ENCODE data around the gene ZNF521. TPM values are rescaled to one million over a fixed set of nuclear protein-coding genes. Genes with fewer than 3 reads are reported as not detected.

ZNF521 gene
- total and polyA plus RNA-seq, 4 donors, result 0.50 to 3.7 (median 1.5) TPM

DNA sequence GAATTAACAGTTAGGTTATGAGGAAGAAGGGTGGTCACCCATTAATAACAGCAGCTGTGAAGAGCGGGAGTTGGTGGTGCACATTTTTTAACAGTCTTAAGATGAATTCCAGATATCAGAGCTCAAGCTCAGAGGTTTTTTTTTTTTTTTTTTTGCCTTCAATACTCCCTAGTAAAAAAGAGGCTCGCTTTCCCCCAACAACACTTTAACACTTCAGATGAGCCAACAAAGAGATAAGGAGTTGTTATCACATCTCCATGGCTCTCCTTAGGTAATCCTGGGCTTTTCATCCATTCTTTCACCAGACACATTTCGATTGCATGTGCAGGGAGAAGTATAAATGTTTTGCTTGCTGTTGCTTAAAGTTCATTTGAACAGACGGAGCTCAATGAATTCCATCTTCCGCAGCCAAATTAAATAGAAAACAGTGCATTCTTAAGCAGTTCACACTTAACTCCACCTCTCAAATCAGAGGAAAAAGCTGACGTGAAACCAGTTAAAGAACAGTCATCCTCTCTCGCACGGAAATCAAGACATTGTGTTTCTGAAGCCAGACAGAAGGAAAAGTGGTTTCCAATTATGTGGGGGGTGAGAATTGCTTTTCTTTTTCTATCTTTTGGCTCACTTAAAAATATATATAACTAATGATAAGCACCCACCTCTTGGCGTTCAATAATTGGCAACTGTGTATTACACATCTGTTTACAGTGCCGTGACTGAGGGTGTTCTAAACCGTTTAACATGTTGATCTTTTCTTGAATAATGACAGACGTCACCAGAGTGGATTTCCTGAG is 118.2 kb downstream of the ZNF521 start:
- TF ChIP-seq, protein P1, sequence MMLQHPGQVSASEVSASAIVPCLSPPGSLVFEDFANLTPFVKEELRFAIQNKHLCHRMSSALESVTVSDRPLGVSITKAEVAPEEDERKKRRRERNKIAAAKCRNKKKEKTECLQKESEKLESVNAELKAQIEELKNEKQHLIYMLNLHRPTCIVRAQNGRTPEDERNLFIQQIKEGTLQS (IDR thresholded peaks at IDR 0.05), result no peak
- TF ChIP-seq, protein P2, sequence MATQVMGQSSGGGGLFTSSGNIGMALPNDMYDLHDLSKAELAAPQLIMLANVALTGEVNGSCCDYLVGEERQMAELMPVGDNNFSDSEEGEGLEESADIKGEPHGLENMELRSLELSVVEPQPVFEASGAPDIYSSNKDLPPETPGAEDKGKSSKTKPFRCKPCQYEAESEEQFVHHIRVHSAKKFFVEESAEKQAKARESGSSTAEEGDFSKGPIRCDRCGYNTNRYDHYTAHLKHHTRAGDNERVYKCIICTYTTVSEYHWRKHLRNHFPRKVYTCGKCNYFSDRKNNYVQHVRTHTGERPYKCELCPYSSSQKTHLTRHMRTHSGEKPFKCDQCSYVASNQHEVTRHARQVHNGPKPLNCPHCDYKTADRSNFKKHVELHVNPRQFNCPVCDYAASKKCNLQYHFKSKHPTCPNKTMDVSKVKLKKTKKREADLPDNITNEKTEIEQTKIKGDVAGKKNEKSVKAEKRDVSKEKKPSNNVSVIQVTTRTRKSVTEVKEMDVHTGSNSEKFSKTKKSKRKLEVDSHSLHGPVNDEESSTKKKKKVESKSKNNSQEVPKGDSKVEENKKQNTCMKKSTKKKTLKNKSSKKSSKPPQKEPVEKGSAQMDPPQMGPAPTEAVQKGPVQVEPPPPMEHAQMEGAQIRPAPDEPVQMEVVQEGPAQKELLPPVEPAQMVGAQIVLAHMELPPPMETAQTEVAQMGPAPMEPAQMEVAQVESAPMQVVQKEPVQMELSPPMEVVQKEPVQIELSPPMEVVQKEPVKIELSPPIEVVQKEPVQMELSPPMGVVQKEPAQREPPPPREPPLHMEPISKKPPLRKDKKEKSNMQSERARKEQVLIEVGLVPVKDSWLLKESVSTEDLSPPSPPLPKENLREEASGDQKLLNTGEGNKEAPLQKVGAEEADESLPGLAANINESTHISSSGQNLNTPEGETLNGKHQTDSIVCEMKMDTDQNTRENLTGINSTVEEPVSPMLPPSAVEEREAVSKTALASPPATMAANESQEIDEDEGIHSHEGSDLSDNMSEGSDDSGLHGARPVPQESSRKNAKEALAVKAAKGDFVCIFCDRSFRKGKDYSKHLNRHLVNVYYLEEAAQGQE (IDR thresholded peaks at IDR 0.05), result no peak
- TF ChIP-seq GABPA (IDR thresholded peaks at IDR 0.05 in 1 of 2, conservative IDR thresholded peaks at IDR 0.05 in 1 of 2) (no peak), YY1 (IDR thresholded peaks at IDR 0.05) (no peak), FOXA2 (IDR thresholded peaks at IDR 0.05) (no peak), HNF4A (conservative IDR thresholded peaks at IDR 0.05) (no peak)
- TF ChIP-seq, protein P3, sequence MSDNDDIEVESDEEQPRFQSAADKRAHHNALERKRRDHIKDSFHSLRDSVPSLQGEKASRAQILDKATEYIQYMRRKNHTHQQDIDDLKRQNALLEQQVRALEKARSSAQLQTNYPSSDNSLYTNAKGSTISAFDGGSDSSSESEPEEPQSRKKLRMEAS (IDR thresholded peaks at IDR 0.05), result no peak
- TF ChIP-seq, protein P4, sequence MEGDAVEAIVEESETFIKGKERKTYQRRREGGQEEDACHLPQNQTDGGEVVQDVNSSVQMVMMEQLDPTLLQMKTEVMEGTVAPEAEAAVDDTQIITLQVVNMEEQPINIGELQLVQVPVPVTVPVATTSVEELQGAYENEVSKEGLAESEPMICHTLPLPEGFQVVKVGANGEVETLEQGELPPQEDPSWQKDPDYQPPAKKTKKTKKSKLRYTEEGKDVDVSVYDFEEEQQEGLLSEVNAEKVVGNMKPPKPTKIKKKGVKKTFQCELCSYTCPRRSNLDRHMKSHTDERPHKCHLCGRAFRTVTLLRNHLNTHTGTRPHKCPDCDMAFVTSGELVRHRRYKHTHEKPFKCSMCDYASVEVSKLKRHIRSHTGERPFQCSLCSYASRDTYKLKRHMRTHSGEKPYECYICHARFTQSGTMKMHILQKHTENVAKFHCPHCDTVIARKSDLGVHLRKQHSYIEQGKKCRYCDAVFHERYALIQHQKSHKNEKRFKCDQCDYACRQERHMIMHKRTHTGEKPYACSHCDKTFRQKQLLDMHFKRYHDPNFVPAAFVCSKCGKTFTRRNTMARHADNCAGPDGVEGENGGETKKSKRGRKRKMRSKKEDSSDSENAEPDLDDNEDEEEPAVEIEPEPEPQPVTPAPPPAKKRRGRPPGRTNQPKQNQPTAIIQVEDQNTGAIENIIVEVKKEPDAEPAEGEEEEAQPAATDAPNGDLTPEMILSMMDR (IDR thresholded peaks at IDR 0.05; ENCODE audit: low read depth, low read length, missing input control), result no peak
- DNase-seq (ENCODE audit: low spot score), result no peak
- WGBS, result 18% methylated on average over 12 of the region's 12 CpGs
- Histone ChIP-seq H3K9ac (ENCODE audit: low read depth in 1 of 2, low read length in 2 of 2) (peak overlapping the region in 1 of 2 donors; percentile 20), H3K36me3 (ENCODE audit: control insufficient read depth in 4 of 4, insufficient read depth in 3 of 4, low read depth in 1 of 4, low read length in 3 of 4) (no peaks in the 10 kb centered on the region), H3K27me3 (ENCODE audit: control insufficient read depth in 4 of 4, insufficient read depth in 4 of 4, low read length in 3 of 4) (peaks cover 0 to 2% (median 0%) of the 10 kb centered on the region in 4 donors), H3K27ac (ENCODE audit: low read depth in 1 of 2, low read length in 2 of 2) (no peak overlapping the region), H3K4me3 (ENCODE audit: low read depth in 1 of 3, low read length in 3 of 3) (no peak overlapping the region), H3K4me1 (ENCODE audit: control insufficient read depth in 4 of 4, insufficient read depth in 4 of 4, low read length in 3 of 4) (no peaks in the 10 kb centered on the region), H3K9me3 (ENCODE audit: control insufficient read depth in 4 of 4, low read length in 3 of 4) (no peaks in the 10 kb centered on the region)

DNA sequence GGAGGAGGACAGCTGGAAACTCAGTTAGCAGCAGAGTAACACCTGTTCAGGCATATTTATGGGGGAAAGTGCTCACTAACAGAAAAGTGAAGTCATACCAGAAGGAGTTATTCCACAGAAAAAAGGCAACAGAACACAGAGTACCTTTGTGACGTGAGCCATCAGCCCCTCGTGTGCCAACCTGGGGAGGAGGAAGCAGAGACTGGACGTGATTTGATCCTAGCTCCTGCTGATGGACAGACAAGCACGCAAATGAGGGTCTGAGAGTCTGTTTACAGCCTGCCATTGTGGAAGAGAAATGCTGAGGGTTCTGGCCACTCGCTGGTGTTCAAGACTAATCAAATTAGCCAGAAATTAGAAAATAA is 120.7 kb downstream of the ZNF521 start:
- Histone ChIP-seq H3K9ac (ENCODE audit: low read depth in 1 of 2, low read length in 2 of 2) (no peak overlapping the region), H3K4me1 (ENCODE audit: control insufficient read depth in 4 of 4, insufficient read depth in 4 of 4, low read length in 3 of 4) (no peaks in the 10 kb centered on the region), H3K9me3 (ENCODE audit: control insufficient read depth in 4 of 4, low read length in 3 of 4) (peaks cover 0 to 3% (median 0%) of the 10 kb centered on the region in 4 donors), H3K36me3 (ENCODE audit: control insufficient read depth in 4 of 4, insufficient read depth in 3 of 4, low read depth in 1 of 4, low read length in 3 of 4) (no peaks in the 10 kb centered on the region), H3K27me3 (ENCODE audit: control insufficient read depth in 4 of 4, insufficient read depth in 4 of 4, low read length in 3 of 4) (peaks cover 0 to 2% (median 0%) of the 10 kb centered on the region in 4 donors), H3K27ac (ENCODE audit: low read depth in 1 of 2, low read length in 2 of 2) (peak overlapping the region; percentile 30 to 54), H3K4me3 (ENCODE audit: low read depth in 1 of 3, low read length in 3 of 3) (no peak overlapping the region)
- DNase-seq (ENCODE audit: low spot score), result no peak
- TF ChIP-seq FOXA1 (IDR thresholded peaks at IDR 0.05) (no peak), GABPA (IDR thresholded peaks at IDR 0.05 in 1 of 2, conservative IDR thresholded peaks at IDR 0.05 in 1 of 2) (no peak), NR2F2 (IDR thresholded peaks at IDR 0.05) (no peak), RAD21 (IDR thresholded peaks at IDR 0.05) (no peak), HNF4A (conservative IDR thresholded peaks at IDR 0.05) (no peak), FOXA2 (IDR thresholded peaks at IDR 0.05) (no peak), SP1 (IDR thresholded peaks at IDR 0.05) (no peak)
- TF ChIP-seq, protein P5, sequence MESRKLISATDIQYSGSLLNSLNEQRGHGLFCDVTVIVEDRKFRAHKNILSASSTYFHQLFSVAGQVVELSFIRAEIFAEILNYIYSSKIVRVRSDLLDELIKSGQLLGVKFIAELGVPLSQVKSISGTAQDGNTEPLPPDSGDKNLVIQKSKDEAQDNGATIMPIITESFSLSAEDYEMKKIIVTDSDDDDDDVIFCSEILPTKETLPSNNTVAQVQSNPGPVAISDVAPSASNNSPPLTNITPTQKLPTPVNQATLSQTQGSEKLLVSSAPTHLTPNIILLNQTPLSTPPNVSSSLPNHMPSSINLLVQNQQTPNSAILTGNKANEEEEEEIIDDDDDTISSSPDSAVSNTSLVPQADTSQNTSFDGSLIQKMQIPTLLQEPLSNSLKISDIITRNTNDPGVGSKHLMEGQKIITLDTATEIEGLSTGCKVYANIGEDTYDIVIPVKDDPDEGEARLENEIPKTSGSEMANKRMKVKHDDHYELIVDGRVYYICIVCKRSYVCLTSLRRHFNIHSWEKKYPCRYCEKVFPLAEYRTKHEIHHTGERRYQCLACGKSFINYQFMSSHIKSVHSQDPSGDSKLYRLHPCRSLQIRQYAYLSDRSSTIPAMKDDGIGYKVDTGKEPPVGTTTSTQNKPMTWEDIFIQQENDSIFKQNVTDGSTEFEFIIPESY (IDR thresholded peaks at IDR 0.05), result no peak
- TF ChIP-seq, protein P2 (IDR thresholded peaks at IDR 0.05), result no peak
- WGBS, result 61% methylated on average over 5 of the region's 5 CpGs
